GM18507 (cell line): ENCODE measurements around the gene MAPK8IP3.
"Not testable (repeated sequence)": the region's sequence is repeated elsewhere in the genome, so short reads cannot be mapped to it uniquely, and the experiment has no call there.

Experiments
- DNase-seq: peaks from one replicate; pipeline ENCODE4 v3.0.0; 2011; ENCODE audit warnings: low read depth; ENCODE audit not compliant: insufficient read length; ENCODE audit errors: extremely low spot score
- FAIRE-seq: peaks from 2 replicates; lab custom pipeline; 2011; peaks lifted over from hg19 to GRCh38; lab: Jason Lieb, UNC

Gene MAPK8IP3

DNA sequence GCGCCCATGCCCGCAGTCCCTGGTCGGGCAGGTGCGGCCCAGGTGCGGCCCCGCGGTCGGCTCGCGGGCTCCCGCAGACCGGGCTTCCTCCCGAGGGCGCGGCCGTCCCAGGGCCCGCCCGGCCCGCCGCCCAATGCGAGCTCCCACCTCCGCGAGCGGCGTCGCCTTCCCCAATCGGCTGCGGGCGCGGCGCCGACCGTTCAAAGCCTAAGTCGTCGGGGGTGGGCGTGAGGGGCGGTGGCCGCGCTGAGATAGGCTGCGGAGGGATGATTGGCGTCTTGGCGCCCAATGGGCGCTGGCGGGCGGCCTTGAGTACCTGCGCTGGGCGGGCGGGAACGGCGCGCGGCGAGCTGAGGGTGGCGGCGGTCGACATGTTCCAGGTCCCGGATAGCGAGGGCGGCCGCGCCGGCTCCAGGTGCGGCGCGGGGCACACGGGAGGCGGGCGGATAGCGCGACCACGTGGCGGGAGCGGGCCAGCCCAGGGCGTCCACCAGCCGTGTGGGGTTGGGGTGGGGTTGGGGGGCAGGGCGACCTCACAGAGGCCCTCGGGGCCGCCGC, 28.0 kb upstream of the MAPK8IP3 start, which contains the start of gene JPT2:
JPT2 (plus strand) TSS at position 338 of the 558 bp plus-strand sequence; CDS start at position 372, 34 bp downstream.
- DNase-seq (peak; percentile 99), FAIRE-seq (peak; percentile 94)

DNA sequence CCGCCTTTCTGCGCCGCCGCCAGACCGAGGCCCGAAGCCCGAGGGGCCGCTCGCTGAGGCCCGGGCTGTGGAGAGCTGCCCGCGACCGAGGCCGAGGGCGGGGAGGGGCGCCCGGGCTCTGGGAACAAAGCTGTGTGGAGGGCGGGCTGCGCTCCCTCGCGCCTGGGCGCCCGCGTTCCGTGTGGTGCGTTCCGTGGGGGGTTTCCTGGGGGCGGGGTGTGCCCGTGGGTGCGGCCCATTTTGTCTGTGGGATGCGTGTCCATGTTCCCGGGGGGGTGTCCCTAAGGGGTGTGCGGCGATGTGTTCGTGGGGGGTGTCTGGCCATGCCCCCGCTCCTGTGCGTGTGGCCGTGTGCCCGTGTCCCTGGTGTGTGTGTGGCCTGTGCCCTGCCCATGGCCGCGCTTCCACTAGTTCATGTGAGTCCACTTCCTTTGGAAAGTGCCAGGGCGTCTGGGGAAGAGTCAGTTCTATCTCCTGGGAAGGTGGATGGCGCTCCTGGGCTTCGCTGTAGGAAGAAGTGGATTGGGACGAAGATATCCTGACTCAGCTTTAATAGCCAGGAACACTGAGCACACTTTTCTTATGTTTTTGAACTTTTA, 27.4 kb upstream of the MAPK8IP3 start:
- FAIRE-seq (no peak), DNase-seq (no peak)

DNA sequence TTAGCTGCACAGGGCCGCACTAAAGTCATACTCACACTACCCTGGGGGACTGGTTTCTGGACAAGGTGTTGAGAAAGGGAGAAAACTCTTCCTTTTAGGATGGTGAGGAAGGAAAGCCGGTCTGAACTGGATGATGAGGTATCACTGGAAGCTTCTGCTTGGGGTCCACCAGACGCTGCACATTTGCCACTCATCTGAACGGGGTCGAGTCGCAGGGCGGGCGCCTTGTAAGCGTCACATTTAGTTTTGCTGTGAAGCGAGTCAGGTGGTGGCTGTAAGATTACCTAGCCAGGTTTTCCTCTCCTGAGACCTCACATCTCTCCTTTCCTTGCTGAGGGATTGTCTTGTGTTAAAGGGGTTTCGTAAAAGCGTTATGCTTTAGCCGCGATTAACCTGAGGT, 25.6 kb upstream of the MAPK8IP3 start:
- FAIRE-seq (no peak), DNase-seq (no peak)

DNA sequence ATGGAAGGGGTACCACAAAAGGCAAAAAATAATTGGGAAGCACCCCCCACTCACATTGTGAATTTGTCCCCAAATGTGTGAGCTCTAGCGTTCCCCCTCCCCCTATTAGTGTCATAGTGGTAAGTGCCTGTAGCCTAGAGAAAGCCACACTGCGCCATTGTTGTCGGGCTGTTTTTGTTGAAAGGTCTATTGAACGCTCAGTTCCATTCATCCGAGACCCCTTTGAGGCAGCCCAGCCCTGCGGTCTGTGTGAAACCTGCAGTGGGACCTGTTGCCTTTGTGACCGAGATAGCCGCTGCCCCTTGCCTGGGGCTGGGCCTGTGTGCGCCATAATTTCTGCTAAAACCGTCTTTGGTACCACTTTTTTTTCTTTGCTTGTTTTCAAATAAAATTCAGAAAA, 25.0 kb upstream of the MAPK8IP3 start:
- no peak for FAIRE-seq
- DNase-seq = no peak

DNA sequence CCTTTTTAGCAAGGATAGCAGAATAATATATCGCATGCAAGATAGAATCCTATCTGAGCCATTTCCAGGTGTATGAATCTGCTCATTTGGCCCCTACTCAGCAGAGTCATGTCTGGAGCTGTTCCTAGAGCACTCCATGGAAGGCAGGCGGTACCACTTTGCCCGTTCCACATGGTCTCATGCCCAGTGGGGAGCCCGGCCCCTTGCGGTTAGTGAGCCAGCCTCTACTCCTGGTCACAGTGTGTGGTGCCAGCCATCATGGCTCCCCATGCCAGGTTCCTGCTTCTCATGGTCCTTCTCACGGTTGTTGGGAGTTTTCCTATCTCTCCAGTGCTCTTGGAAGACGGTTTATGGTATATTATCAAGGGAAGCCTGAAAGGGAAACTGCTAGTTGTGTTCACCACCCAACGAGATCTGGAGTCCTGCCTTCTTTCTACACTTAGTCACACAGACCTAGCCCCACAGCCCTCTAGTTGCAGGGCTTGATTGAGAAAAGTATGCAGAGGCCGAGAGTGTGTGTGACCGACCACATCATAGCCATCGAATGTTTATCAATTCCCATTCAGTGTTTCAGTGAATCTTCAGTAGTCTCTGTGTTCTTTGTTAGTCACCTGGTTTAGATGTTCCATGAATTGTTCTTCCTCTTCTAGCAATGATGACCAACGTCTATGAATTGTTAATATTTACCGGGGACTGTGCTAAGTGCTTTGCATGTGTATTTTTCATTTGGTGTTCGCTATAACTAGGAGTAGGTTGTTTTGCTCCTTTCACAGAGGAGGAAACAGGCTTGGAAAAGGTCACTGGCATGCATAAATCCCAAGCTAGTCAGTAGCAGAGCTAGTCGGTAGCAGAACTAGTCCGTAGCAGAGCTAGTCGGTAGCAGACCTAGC, 18.3 kb upstream of the MAPK8IP3 start:
- FAIRE-seq (no peak), DNase-seq (no peak)

DNA sequence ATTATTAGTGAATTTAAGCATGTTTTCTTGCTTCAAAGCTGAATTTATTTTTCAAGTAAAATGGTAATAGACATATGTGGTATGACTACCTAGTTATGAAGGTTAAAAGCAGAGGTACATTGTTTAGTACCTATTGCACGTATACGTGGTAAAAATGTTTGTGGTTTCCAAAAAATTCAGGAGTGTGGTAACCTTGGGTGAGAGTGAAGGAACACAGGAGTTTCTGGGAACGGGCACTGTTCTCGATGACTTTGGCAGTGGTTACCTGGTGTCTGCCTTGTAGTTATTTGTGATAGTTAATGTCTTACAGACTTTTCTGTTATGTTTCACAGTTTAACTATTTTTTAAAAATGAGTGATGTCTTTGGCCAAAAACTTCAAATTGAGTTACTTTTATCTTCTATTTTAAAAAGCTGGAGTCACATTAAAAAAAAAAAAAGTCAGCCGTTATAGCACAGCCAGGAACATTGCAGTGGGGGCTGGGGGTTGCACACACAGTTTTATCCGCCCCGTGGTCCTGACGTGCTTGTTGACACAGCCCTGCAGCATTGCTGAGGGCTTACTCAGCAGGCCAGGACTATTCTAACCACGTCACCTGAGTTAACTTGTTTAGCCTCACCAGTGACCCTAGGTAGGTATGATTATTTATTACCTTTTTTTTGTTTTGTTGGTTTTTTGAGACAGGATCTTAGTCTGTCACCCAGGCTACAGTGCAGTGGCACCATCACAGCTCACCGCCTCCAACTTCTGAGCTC, 17.0 kb upstream of the MAPK8IP3 start:
- DNase-seq = no peak
- FAIRE-seq = no peak

DNA sequence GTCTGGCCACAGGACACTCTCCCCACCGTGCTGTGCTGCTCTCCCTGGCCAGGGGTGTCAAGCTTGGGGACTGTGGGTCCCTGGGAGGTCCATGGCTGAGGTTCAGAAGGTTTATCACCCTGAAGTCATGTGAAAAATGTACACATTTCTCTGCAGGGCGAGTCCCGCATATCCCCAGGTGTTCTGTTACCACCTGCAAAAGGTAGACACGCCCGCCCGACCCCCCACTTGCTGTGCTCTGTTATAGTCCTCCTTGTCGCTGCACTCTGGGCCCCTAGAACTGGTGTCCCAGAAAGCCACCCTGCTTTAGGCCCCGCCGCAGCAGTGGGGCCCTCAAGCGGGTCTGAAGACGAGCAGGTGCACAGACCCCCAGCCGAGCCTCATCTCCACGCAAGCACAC, 16.1 kb upstream of the MAPK8IP3 start:
- DNase-seq (no peak), FAIRE-seq (no peak)

DNA sequence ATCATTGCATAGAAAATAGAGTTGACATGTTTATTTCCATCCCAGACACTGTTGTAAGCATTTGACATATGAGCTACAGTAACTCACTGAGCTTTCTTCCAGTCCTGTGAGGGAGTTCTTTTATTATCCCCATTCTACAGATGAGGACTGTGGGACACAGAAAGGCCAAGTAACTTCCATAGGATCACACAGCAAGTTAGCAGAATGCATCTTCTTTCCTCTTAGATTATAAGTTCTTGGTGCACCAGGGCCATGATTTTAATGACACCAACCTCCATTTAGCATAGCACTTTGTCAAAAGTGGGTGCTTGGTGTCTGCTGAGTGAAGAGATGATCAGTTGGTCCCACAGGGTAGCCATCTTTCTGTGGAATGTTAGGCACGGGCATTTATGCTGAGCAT, 15.2 kb upstream of the MAPK8IP3 start:
- no peak for FAIRE-seq
- DNase-seq = no peak

DNA sequence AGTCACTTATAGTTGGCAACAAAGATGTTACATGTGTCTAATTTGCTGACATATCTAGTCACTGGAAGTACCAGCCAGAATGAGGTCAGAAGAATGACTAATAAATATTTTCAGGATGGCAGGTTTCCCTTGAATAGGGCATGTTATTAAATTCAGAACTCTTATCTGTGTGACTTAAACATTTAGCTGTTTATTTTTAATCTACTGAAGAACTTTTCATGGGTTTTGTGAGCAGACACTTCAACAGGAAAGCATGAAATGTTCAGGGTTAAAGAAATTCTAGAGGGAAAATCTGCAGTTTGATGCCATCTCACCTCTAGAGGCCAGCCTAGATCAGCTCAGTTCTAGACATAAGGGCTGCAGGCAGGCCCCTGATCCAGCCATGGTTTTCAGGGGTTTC, 14.7 kb upstream of the MAPK8IP3 start:
- FAIRE-seq (no peak), DNase-seq (no peak)

DNA sequence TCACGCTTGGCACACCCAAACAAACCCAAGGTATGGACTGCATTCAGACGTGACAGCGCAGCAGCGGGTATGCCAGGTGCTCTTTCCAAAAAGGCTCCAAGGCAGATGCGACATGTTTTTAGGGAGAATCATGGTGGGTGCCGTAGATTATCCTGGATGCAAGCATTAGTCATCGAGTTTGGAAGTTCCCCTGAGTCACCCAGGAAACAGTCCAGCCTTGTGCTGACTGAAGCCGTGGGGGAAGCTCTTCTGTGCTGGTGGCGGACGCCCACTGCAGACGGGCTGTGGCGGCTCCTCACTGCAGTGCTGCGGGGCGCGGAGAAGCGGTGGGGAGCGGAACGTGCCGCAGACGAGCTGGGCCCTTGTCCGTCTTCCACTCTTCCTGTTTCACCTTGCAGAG, 14.0 kb upstream of the MAPK8IP3 start:
- FAIRE-seq (no peak), DNase-seq (no peak)

DNA sequence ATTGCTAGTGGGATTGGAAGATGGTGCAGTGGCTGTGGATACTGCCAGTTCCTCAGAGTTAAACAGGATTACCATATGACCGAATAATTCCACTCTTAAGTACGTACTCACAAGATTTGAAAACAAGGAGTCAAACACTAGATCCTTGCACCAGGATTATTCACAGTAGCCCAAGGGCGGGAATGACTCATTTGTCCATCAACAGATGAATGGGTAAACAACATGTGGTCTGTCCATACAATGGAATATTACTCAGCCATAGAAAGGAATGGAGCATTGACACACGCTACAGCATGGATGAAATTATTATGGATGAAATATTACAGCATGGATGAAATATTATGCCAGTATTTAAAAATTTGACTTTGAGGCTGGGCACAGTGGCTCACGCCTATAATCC, 9.1 kb upstream of the MAPK8IP3 start:
- FAIRE-seq (no peak), DNase-seq (no peak)

DNA sequence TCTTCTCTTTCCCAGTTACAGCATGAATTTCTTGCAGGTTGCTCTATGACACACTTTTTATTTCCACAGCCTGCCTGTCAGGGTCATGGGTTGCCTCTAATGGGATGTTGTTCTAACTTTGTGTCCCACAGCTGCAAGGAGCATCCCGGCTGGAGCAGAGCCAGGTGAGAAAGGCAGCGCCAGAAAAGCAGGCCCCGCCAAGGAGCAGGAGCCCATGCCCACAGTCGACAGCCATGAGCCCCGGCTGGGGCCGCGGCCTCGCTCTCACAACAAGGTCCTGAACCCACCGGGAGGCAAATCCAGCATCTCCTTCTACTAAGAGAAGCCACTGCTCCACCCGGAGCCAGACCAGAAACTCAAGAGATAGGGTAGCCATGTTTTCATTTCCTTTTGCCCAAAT, 7.3 kb upstream of the MAPK8IP3 start:
- no peak for DNase-seq
- no peak for FAIRE-seq

DNA sequence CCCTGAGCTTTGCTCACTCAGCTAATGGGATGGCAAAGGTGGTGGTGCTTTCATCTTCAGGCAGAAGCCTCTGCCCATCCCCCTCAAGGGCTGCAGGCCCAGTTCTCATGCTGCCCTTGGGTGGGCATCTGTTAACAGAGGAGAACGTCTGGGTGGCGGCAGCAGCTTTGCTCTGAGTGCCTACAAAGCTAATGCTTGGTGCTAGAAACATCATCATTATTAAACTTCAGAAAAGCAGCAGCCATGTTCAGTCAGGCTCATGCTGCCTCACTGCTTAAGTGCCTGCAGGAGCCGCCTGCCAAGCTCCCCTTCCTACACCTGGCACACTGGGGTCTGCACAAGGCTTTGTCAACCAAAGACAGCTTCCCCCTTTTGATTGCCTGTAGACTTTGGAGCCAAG, 5.7 kb upstream of the MAPK8IP3 start:
- FAIRE-seq (no peak), DNase-seq (no peak)

DNA sequence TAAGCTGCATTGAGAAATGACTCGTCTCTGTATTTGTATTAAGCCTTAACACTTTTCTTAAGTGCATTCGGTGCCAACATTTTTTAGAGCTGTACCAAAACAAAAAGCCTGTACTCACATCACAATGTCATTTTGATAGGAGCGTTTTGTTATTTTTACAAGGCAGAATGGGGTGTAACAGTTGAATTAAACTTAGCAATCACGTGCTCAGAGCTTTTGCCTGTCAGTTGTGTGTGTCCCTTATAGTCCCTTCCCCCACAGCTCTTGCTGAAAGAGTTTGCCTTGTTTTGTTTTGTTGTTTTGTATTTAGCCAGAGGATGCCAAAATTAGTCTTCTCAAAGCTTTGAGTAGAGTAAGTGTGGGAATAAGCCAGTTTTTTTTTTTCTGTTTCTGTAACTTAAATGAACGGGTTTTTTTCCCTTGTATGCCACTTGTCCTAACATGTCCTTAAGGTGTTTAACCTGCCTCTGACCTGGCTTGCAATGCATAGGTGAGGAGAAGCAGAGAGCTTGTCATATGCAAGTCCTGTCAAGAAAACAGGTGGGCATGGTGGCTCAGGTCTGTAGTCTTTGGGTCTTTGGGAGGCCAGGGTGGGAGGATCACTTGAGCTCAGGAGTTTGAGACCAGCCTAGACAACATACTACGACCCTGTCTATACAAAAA, 4.6 kb upstream of the MAPK8IP3 start:
- DNase-seq (no peak), FAIRE-seq (no peak)

DNA sequence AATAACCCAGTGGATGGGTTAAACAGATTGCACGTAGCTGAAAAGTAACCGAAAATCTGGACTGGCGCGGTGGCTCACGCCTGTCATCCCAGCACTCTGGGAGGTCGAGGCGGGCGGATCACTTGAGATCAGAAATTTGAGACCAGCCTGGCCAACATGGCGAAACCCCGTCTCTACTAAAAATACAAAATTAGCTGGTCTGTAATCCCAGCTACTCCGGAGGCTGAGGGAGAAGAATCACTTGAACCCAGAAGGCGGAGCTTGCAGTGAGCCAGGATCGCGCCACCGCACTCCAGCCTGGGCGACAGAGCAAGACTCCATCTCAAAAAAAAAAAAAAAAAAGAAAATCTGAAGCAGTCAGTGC, 689 bp upstream of the MAPK8IP3 start:
- not testable (repeated sequence) for FAIRE-seq, DNase-seq

DNA sequence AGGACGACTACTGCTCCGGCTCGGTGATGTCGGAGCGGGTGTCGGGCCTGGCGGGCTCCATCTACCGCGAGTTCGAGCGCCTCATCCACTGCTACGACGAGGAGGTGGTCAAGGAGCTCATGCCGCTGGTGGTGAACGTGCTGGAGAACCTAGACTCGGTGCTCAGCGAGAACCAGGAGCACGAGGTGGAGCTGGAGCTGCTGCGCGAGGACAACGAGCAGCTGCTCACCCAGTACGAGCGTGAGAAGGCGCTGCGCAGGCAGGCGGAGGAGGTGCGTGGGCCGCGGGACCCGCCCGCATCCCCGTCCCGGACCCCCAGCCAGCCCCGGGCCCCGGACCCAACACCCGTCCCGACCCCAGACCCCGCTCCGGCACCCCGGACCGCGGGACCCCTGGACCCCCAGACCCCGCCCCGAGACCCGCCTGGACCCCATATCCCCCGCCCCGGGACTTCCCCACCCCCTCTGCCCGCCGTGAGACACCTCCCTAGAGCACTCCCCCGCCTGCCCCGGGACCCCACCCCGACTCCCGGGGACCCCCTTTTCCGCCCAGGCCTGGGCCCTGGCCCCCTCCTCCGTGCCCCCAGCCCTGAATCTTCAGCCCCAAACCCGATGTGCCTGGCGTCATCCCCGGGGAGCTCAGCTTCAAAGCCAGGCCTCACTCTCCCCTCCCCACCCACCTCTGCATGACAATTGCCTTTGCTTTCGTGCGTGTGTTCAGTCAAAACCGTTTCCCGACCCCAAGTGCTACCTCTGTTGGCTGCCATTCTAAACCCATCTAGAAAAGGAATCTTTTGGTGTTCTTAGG, 594 bp downstream of the MAPK8IP3 start:
- DNase-seq (peak; percentile 50), FAIRE-seq (peak; percentile 49)

DNA sequence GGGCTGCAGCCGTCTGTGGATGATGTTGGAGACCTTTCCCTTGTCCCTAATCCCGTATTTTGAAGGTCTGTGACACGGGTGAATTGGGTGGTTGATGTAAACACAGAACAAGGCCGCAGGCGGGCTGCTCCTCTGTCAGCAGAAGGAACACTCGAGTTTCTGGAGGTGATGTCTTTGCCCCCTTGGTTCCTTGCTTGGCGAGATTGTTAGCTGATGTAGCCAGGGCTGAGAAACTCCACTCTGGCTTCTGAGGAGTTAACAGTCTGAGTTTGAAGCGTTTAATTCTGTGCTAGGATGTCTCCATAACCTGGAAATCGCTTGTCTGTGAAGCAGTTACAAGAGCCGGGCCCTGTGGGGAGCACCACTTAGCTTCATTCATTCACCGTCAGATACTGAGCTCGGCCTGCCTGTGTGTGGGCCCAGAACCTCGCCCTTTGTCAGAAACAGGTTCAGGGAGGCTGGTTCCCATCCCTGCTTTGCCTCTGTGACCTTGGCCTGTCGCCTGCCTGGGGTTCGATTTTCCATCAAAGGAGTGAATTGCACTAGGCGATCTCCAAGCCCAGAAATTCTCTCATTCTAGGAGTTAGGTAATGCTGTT, 1.3 kb downstream of the MAPK8IP3 start:
- no peak for DNase-seq
- peak; percentile 21 for FAIRE-seq

DNA sequence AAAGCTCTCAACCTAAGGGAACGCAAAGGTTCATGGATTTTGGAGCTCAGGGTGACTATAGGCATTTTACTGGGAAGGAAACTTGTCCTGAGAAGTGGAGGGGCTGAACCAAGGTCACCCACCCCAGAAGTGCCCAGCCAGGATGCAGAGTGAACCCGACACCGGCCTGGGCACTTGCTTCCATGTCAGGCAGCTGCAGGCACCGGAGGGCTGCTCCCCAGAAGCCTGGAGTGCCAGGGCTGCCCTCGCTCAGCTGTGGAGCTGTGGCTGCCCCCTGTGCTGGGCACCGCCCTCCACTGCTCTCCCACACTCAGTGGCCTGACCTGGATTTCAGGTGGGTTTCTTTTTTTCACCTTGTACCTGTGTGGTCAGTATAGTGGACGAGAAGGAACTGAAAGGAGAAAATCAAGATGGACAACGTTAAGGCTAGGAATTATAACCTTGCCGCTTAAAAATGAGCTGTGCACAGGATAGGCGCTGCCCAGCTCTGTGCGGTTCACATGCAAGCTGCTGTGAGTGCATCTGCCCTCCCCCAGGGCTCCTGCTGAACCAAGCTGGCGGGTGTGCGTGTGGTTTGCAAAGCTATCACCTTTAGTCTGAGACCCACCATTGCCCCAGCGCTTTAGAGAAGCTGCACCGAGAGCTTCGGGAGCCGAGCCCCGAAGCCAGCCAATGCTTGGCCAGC, 2.2 kb downstream of the MAPK8IP3 start:
- FAIRE-seq = no peak
- no peak for DNase-seq
